HT1080 (cell line): ENCODE data around the gene LRCOL1. TPM values are rescaled to one million over a fixed set of nuclear protein-coding genes. Genes with fewer than 3 reads are reported as not detected.

Experiments
- DNase-seq: peaks from one replicate; pipeline ENCODE4 v3.0.0-alpha.2; 2015; ENCODE audit warnings: low read depth
- total RNA-seq: library from RNA; depleted of rRNA; stranded (reverse); fragments of >200 nt; shearing (Covaris generic); gene quantifications from 2 replicates; pipeline ENCODE4 v1.2.3, GENCODE V29; 2014

The LRCOL1 gene
- total RNA-seq, 1 experiment from 2014 or later, result not detected

DNA sequence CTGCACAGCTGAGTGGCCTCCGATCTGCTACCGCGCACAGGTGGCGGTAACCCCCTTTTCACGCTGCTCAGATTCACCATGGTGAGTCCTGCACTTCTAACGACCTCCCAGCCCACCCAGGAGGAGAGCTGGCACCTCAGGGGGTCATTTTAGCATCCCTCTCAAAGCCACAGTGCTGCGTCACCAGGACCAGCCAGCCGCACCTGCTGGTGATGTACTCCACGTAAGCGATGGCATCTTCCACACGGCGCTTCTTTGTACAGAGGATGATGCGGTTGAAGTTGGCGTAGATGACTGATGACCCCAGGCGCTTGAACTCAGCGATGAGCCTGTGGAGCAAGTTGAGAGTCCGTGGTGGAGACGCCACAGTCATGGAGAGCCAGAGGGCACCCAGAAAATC, 27.4 kb upstream of the LRCOL1 start:
- no peak for DNase-seq

DNA sequence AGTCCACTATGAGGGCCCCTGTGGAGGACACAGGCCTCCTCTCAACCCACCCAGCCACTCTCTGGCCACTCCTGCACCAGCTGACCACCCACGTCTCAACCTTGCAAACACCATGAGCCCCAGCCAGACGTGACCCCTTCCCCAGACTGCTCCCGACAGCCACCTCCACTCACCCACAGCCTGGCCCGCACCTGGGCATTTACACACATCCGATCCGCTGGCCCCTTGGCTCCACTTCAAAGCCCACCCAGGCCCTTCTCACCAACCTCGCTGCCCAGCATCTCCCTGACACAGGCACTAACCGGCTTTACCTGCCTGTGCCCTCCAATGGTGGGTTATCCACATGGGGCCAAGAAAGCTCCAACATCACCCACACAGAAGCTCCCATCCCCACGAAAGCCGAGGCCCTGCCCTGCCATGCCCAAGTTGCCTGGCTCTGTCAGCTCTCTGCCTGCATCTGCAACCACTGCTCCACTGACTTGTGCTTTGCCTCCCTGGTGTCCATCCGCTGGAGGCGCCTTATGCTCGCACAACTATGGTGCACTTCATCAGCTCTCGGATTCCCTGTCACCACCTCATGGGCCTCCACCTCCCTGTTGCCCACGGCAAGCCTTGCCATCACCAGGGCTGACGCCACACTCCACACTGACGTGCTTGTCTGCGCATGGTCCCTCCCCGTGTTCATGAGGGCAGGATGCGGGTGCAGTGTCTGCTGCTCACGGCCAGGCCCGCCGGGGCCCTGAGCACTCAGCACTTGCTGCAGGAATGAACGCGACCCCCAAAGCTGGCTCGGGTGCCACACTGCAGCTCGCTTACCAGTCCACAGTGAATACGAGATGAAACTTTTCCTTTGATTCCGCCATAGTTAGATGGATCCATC, 24.9 kb upstream of the LRCOL1 start:
- no peak for DNase-seq

DNA sequence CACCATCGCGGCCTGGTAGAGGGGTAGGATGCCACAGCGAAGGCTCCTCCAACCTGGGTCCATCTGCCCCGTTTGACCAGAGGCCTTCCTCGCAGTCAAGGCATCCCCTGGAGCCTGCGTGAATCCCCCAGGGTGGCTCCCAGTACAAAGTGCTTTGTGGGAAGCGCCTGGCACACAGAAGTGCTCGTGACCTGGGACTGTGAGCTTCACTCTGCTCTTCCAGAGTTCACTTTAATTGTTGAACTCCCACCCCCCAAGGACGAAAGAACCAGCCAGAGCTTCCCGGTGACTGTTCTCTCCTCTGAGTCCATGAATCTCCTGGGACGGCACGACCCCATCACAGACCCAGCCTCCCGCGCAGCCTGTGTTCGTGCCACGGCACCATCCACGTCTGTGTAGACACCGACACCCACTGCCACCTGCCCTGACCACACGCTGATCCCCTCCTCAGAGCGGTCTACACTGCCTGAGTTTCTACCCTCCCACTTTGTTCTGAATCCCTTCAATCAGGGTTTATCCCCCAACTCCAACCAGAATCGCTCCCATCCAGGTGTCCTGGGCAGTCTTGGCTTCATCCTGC, 24.1 kb upstream of the LRCOL1 start:
- DNase-seq, result no peak

DNA sequence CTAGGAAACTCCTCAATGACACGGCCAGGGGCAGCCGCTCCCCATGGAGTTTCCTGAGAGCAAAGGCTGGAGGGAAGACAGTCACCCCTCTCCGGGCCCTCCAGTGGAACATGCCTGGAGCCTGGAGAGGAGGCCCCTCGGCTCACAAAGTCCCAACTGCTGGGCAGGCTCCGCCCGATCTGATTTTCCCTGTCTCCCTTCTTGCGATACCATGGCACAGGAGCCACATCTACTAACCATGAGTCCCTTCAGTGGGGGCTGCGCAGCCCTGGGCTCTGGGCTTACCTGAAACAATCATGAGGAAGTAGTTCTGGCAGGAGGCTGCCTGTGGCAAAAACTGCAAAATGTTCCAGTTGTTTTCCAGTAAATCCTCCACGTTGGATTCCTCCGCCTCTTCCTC, 23.5 kb upstream of the LRCOL1 start:
- no peak for DNase-seq

DNA sequence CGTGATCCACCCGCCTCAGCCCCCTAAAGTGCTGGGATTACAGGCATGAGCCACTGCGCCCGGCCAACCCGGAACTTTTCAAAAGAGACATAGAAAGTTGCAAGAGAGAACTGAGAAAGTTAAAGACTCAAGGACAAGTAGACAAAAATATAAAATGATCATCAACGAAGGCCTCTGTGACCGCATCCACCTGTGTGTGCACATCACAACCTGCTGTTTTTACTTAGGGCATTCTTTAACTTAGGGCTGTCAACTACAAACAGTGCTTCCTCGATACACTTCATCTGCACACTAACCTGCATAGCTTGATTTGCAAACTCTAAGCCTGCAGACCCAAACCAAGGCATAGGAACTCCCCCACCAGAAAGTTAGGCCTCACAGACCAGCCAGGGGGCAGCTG, 23.0 kb upstream of the LRCOL1 start:
- no peak for DNase-seq

DNA sequence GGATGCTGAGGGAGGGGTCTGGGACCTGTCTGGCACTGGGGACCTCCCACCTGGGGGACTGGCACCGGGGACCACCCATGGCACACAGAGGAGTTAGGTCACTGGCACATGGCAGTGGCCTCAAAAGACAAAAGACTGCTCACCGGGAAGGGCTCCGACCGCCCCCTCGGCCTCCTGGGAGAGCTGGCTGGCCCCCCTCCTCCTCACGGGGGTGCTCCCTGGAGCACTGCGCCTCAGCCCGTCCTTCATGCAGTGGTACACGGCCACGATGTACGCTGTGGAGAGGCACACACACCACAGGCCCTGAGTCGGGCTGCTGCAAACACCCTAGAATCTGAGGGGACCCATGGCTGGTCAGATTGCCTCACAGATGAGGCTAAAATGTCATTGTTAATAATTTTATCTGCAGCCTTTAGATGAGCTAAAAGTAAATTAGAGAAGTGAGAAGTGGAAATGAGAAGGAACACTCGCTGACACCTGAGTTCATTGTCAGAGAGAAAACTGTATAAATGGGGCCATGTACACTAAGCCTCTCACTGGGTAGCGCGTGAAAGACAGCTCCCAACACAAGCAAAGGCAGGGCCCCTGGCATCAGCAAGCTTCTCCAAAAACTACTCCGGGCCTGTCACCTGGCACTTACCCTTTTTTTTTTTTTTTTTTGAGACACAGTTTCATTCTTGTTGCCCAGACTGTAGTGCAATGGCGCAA, 22.3 kb upstream of the LRCOL1 start:
- DNase-seq, result no peak

DNA sequence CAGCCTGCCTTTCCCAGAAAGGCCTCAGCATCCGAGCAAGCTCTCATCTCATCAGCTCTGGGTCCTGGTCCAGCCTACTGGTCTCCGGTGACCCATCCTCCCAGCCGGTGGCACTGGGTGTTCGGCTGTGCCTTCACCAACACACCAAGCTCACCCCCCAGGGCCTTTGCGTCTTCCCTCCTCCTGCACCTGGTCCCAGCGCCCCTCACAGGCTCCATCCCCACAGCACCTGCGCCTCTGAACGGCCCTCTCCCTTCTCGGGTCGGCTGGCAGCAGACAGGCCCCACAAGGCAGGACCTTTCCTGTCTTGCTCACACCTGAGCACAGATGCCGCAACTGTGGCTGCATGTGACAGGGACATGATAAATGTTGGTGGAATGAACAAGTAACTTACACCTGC, 21.3 kb upstream of the LRCOL1 start:
- DNase-seq, result no peak

DNA sequence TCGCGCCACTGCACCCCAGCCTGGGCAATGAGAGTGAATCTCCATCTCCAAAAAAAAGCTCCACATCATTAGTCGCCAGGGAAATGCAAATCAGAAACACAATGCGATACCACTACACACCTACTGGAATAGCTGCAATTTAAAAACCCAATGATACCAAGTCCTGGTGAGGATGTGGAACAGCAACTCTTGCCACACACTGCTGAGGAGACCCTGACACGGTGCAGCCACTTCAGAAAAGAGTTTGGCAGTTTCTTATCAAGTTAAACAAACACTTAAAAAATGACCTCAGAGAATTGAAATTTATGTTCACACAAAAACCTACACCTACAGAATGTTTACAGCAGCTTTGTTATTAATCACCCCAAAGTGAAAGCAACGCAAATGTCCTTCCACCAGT, 20.3 kb upstream of the LRCOL1 start:
- no peak for DNase-seq

DNA sequence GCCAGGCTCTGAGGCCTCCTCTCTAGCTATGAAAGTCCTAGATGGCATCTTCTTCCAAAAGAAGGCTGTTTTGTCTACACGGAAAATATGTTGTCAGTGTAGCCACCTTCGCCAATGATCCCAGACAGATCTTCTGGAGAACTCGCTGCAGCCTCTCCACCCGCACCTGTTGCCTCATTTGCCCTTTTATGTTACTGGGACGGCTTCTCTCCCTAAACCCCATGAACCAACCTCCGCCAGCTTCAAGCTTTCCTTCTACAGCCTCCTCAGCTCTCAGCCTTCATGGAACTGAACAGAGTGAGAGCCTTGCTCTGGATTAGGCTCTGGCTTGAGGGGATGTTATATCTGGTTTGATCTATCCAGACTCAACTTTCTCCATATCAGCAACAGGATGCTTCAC, 18.9 kb upstream of the LRCOL1 start:
- DNase-seq, result no peak

DNA sequence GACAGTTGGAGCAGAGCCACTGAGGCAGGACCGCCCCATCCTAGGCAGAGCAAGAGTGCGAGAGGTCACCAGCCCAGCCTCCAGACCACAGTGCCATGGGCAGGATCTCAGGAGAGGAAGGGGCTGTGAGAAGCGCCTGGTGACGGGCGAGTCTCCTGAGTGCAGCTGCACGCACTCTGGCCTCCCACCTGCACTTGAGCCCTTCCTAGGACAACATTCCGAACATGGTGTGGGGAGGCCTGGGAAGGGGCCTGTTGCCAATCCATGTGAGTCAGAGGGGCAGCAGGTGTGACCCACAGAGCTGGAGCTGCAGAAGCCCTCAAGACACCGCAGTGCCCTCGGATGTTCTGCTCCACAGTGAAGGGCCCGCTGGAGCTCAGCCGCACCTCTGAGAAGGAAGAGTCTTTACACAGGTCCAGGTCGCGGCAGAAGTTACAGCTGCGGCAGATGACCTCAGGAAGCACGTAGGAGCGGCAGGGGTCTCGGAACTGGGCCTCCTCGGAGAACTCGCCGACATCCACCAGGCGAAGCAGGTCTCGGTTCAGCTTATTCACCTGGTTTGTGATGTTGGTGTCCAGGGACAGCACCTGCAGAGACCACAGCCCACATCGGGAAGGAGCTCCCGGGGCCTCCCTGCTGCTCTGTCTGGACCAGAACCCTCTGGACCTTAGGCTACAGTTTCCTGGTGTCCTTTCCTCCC, 15.5 kb upstream of the LRCOL1 start:
- DNase-seq, result no peak

DNA sequence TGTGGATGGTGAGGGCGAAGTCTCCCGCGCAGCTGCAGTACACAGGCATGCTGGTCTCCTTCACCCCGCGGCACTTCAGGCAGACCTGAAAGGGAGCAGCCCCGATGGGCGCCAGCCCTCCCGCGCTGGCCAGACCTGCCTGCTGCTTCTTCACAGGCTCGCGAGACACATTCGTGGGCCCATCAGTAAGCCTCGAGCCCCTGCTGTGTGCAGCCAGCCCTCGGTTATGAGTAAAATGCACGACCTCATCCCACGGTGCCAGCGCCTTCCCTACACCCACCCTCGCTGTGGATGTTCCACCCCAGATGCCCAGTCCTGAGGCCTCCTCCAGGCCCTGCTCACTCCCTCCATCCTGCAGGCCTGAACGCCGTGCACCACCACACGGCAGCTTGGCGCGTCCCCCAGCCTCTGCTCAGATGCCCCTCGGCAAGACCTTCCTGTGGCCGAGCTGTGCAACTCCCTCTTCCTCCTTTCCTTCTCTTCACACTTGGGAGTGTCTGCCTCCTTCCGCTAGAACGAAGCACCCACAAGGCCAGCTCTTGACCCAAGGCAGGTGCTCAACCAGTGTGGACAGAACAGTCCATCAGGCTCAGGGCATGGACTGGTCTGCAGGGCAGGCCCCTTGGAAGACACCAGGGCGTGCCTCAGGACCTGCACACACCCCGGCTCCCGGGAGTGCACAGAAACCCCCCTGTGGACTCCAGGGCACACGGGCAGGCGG, 14.7 kb upstream of the LRCOL1 start:
- DNase-seq, result no peak

DNA sequence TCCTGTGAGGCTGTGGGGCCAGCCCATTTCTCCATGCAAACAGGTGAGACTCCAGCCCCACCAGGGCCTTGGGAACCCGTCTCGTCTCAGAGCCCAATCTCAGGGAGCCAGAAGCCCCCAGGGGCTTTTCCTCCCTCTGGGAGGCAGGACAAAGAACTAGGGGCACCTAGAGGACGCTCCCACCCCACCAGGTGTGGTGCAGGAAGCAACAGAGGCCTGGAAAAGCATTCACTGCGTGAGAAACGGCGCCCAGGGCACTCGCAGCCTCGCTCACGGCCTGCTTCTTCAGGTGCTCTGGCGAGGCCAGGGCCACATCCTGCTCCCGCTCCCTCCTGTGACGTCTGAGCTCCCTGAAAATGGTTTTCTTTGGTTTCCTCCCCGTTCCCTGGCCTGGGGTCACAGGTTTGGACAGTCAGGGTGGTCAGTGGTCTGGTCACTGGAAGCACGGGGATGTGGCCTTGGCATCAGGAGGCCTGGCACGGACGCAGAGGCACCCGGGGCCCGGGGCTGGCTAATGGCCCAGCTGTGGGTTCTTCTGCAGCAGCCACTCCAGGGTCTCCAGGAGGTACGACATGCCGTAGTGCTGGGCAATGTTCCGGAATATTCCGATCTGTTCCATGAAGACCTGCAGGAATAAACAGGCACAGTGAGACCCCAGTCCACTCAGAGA, 13.9 kb upstream of the LRCOL1 start:
- DNase-seq, result no peak

DNA sequence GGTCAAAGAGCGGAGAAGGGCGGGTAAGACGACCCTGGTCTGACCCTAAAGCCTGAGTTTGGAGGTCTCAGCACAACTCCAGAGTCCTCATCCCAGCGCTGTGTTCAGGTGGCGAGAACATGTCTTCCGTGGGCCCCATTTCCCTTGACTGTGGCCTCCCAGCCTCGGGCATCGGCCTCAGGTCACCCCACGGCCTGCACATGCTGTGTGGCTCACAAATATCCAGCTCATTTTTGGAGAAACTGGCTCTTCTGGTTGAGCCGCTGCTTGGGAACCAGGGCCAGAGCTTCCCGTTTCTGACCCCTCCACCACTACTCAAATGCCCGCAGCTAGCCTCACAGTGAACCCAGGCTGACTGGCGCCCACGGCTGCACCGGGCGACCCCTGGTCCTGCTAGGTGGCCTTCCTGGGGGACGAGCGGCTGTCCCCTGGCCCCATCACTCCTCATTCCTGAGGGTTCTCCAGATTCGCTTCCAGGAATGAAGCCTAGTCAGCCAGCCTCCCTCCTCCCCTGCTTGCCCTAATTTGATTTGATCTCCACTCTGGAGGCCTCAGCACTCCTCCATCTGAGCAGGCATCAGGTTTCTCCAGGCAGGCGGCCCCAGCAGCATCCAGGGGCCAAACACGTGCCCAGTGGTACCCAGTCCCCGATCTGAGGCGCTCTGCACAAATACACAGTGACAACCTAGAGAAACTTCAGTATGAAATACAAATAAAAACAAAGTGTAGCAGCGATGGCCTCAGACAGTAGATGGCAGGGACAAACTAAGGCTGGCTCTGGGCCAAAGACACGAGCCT, 12.9 kb upstream of the LRCOL1 start:
- DNase-seq, result no peak

DNA sequence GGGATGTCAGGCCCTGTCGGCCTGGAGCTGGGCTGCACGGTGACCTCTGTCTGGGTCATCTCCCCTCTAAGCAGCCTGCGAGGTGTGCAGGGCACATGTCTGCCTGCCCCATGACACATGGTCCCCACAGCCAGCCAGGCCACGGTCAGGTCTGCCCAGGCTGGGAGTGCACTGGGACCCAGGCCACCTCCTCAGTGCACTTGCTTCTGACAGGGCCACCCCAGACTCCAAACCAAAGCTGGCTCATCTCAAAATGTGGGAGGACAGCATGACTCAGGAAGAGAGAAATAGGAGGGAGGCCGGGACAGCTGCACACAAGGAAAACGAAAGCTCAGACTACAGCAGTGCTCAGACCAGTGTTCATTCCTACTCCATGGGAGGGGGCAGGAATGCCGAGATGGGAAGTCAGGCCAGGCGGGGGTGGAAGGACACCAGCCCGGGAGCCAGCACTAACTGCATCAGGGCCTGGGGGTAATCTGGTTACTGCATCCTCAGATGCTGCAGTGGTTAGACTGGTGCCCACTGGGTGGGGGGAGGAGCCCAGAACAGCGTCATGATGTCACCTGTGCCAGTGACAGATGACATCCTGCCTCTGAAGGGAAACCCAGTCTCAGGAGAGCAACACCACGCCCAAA, 12.2 kb upstream of the LRCOL1 start:
- peak; percentile 43 for DNase-seq

DNA sequence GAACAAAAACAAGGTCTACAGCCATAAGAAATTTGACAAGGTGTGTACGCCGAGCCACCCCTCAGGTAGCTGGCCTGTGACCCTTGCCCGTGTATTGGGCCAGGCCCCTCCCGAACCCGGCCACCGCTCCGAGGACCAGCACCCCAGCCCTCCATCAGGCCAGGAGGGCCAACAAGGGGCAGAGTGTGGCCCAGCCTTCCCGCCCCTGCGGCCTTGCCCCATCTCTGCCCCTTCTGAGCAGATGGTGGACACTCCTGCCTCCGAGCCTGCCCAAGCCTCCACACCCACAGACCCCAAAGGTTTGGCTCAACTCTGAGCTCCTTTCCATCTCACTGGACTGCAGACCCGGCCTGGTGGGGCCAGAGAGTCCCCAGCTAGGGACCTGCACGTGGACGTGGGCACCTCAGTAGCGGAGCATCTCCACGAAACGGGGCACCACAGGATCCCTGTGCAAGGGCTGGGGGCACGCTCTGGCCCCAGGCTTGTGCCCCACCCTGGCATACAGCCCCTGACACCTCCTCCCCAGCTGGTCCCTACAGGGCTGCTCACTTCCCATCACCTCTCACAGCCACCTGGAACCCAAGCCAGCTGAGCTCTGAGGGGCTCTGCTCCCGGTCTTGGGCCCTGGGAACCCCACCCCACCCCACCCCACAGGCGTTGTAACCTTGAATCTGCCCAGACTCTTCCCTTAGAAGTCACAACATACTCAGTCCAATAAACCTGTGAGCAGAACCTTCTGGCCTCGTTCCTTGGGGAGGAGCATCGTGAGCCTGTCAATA, 11.5 kb upstream of the LRCOL1 start:
- no peak for DNase-seq

DNA sequence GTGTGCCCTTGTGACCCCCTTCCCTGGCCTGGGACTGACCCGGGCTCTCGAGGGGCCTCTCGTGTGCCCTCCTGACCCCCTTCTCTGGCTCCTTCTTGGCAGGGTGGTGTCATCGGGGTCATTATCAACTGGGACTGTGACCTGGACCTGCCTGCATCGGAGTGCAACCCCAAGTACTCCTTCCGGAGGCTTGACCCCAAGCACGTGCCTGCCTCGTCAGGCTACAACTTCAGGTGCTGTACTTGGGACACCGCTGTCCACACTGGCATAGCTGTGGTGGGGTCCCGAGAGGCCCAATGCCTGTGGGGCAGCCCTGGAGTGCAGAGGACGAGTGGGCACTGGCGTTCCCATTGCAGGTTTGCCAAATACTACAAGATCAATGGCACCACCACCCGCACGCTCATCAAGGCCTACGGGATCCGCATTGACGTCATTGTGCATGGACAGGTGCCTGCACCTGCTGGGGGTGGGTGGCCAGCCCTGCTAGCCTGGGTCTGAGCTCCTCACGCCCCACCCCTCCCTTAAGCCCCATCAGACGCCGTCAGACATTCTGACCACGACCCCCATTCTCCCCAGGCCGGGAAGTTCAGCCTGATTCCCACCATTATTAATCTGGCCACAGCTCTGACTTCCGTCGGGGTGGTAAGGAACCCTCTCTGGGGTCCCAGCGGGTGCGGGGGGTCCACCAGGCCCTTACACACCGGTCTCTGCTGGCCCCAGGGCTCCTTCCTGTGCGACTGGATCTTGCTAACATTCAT, 10.7 kb upstream of the LRCOL1 start:
- DNase-seq, result no peak

DNA sequence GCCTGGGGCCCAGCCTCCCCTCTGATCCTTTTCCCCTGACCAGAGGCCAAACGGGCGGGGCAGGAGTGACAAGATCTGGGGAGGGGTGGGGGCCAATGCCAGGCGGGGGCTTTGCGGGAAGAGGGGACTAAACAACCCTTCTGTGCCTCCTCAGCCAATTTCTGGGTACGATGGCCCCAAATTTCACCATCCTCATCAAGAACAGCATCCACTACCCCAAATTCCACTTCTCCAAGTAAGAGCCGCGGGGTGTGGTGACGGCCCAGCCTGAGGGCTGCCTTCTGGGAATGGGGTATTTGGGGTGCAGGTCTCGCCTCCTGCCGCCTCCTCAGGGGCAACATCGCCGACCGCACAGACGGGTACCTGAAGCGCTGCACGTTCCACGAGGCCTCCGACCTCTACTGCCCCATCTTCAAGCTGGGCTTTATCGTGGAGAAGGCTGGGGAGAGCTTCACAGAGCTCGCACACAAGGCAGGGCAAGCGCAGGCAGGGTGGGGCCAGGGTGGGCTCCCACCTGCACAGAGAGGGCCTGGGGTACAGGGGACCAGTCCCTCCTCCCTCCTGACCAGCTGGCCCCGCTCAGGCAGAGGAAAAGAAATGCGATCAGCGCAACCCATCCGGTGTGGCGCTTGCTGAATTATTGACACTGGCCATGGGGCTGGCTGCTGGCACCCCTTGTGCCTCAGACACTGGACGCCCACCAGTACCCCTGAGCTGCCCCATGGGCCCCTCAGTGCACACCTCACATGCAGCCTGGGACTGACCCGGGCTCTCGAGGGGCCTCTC, 9.9 kb upstream of the LRCOL1 start:
- no peak for DNase-seq
